Lung (tissue), 12 donors: ENCODE data around the gene LRSAM1. TPM values are rescaled to one million over a fixed set of nuclear protein-coding genes. Genes with fewer than 3 reads are reported as not detected.

Experiments
- ATAC-seq: fragments of 200-7000 bp; cut with Tn5 transposase; one replicate; pipeline ENCODE4 v1.9.1; 2020; ENCODE audit warnings: moderate number of reproducible peaks; ENCODE audit not compliant: insufficient read depth, low FRiP score
- DNase-seq, 3 donors: peaks; one replicate each; pipeline ENCODE4 v3.0.0-alpha.2; 2013 to 2017
- H3K27ac ChIP-seq, 2 donors: one replicate each; pipeline ENCODE4 v1.5.1; 2013; ENCODE audit warnings: mild to moderate bottlenecking in 2 of 2, moderate library complexity in 2 of 2, control low read depth in 1 of 2, inconsistent platforms in 1 of 2, low read depth in 1 of 2, low read length in 1 of 2
- H3K27me3 ChIP-seq, 3 donors: one replicate each; pipeline ENCODE4 v1.5.1; 2013; ENCODE audit warnings: low read length in 2 of 3; ENCODE audit not compliant: control insufficient read depth in 3 of 3, insufficient read depth in 3 of 3
- H3K36me3 ChIP-seq, 4 donors: one replicate each; pipeline ENCODE4 v1.5.1; 2013; ENCODE audit warnings: low read length in 4 of 4, mild to moderate bottlenecking in 1 of 4, moderate library complexity in 1 of 4; ENCODE audit not compliant: control insufficient read depth in 4 of 4, insufficient read depth in 4 of 4
- H3K4me1 ChIP-seq, 5 donors: one replicate each; pipeline ENCODE4 v1.5.1; 2013; ENCODE audit warnings: low read length in 5 of 5, mild to moderate bottlenecking in 2 of 5, moderate library complexity in 1 of 5; ENCODE audit not compliant: control insufficient read depth in 5 of 5, insufficient read depth in 5 of 5
- H3K4me3 ChIP-seq: one replicate; pipeline ENCODE4 v1.5.1; 2013; ENCODE audit warnings: mild to moderate bottlenecking, control low read depth, moderate library complexity
- H3K9ac ChIP-seq, 2 donors: one replicate each; pipeline ENCODE4 v1.5.1; 2013; ENCODE audit warnings: low read length in 2 of 2, control low read depth in 1 of 2; ENCODE audit not compliant: insufficient read depth in 1 of 2
- H3K9me3 ChIP-seq, 4 donors: one replicate each; pipeline ENCODE4 v1.5.1; 2013; ENCODE audit warnings: low read length in 3 of 4, mild to moderate bottlenecking in 1 of 4, moderate library complexity in 1 of 4; ENCODE audit not compliant: control insufficient read depth in 4 of 4, insufficient read depth in 3 of 4
- WGBS, 2 donors: extraction: QIAGEN DNeasy Blood & Tissue Kit; methylation state at CpG; one replicate each; pipeline ENCODE4 v1.1.7; 2013; 5-methylcytosine and 5-hydroxymethylcytosine counted together
- polyA plus RNA-seq, 2 donors: library from polyadenylated mRNA; stranded (reverse); fragments of 200-250 nt; gene quantifications; one replicate each; pipeline ENCODE4 v1.2.1, GENCODE V29; 2013
- total RNA-seq, 2 donors: library from RNA; depleted of rRNA in 1 of 2; stranded (reverse); fragments of >200 nt in 1 of 2; gene quantifications; one replicate each; pipeline ENCODE4 v1.2.1, GENCODE V29; 2014 to 2021
- TF ChIP-seq, protein P1 (sequence below): IDR thresholded peaks from 2 replicates; pipeline ENCODE4 v1.5.1; 2012; ENCODE audit warnings: mild to moderate bottlenecking; ENCODE audit errors: control extremely low read depth, extremely low read depth
- donor health status: control.
- donor health status: control.
- donor health status: Bipolar disorder and iron deficiency.
- donor health status: healthy.
- donor health status: DM: yes; HTN: yes; CAD: no.

Gene LRSAM1
- total and polyA plus RNA-seq, 4 donors, result 13.5 to 24.5 (median 18.0) TPM

DNA sequence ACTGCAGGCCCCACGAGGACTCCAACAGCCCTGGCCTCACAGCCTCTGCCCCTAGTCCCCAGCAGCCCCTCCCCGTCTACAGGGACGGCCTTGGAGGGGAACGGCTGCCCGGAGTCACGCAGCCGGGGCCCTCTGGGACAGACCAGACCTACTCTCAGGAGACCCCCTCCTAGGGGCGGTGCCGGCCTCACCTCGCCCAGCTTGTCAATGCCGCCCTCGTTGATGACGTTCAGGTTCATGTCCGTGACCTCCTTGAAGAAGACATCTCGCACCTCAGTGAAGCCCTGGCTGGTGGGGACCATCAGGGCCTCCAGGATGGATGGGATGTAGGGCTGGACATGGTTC lies 58.6 kb downstream of the LRSAM1 start:
- Histone ChIP-seq H3K9ac (no peak overlapping the region), H3K4me3 (no peak overlapping the region), H3K9me3 (no peaks in the 10 kb centered on the region), H3K27ac (peak overlapping the region; percentile 12 to 58), H3K36me3 (peaks cover 2 to 51% (median 15%) of the 10 kb centered on the region in 4 donors), H3K27me3 (no peaks in the 10 kb centered on the region), H3K4me1 (peaks cover 0 to 3% (median 0%) of the 10 kb centered on the region in 5 donors)
- ATAC-seq (no peak), DNase-seq (no peak)
- 80 to 82% methylated on average over 15 of the region's 15 CpGs for WGBS, 2 donors
- TF ChIP-seq, protein P1, sequence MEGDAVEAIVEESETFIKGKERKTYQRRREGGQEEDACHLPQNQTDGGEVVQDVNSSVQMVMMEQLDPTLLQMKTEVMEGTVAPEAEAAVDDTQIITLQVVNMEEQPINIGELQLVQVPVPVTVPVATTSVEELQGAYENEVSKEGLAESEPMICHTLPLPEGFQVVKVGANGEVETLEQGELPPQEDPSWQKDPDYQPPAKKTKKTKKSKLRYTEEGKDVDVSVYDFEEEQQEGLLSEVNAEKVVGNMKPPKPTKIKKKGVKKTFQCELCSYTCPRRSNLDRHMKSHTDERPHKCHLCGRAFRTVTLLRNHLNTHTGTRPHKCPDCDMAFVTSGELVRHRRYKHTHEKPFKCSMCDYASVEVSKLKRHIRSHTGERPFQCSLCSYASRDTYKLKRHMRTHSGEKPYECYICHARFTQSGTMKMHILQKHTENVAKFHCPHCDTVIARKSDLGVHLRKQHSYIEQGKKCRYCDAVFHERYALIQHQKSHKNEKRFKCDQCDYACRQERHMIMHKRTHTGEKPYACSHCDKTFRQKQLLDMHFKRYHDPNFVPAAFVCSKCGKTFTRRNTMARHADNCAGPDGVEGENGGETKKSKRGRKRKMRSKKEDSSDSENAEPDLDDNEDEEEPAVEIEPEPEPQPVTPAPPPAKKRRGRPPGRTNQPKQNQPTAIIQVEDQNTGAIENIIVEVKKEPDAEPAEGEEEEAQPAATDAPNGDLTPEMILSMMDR, result no peak

DNA sequence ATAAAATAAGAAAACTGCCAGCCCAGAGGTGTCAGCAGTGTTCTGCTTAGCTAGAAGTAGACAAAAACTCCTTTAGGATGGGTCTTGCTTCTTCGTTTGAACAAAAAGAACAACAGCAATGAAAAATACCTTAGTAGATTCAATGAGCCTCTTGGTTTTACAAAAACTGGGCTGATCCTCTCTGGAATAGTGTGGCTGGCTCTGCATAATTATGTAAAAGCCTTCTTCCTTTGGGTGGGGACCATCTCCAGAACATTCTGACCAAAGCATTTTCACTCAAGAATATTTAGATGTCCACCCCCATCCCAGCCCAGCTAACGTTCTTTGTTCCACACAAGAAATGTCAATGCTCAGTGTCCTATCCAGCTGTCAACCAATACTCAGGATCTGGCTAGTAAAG lies 63.2 kb downstream of the LRSAM1 start:
- Histone ChIP-seq H3K9ac (no peak overlapping the region), H3K9me3 (no peaks in the 10 kb centered on the region), H3K27me3 (no peaks in the 10 kb centered on the region), H3K4me1 (peaks cover 0 to 7% (median 0%) of the 10 kb centered on the region in 5 donors), H3K27ac (no peak overlapping the region), H3K36me3 (peaks cover 0 to 48% (median 6%) of the 10 kb centered on the region in 4 donors), H3K4me3 (no peak overlapping the region)
- DNase-seq, result no peak
- TF ChIP-seq, protein P1, result no peak
- 68 to 77% methylated on average over 2 of the region's 2 CpGs for WGBS, 2 donors
- ATAC-seq, result no peak

DNA sequence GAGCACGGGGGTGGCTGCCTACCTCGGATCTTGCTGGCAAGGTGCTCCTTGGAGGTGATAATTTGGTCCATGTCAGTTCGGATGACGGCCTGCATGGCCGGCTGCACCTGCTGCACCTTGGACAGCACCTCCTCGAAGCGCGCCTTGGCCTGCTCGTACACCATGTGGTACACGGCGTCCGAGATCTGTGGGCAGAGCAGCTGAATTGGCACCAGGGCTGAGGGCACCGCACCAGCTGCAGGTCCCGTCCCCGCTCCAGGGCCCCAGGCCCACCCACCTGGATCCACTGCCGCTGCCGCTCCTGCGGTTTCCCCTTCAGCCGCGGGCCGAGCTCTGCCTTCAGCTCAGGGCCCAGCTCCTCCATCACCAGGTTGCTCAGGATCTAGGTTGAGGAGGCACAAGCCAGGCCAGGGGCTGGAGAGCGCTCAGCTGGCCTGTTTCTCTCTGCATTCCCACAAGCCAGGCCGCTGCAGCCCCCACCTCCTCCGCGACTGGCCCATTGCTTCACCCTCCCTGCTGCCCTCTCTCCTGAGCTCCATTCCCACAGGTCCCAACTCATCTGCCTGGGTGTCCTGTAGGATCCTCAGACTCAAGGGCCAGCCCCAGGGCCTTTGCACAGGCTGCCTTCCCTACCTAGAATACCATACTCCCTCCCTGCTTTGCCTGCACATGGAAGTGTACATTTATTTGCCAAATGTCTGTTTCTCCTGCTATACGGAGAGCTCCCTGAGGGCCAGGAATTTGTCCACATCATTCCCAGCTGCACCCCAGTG lies 65.7 kb downstream of the LRSAM1 start:
- DNase-seq (no peak), ATAC-seq (no peak)
- peaks cover 0 to 49% (median 6%) of the 10 kb centered on the region in 4 donors for H3K36me3 ChIP-seq
- H3K27me3 ChIP-seq, result no peaks in the 10 kb centered on the region
- no peak overlapping the region for H3K9ac ChIP-seq
- WGBS, 2 donors, result 94 to 95% methylated on average over 23 to 26 of the region's 26 CpGs
- no peak overlapping the region for H3K4me3 ChIP-seq
- H3K27ac ChIP-seq, result peak overlapping the region in 1 of 2 donors; percentile 15
- no peaks in the 10 kb centered on the region for H3K9me3 ChIP-seq
- TF ChIP-seq, protein P1, result no peak
- peaks cover 0 to 19% (median 9%) of the 10 kb centered on the region in 5 donors for H3K4me1 ChIP-seq
